Mucosa of gallbladder (tissue), 1 donor: ENCODE results near the gene HBD. TPM values are rescaled to one million over a fixed set of nuclear protein-coding genes. Genes with fewer than 3 reads are reported as not detected.
"Not testable (repeated sequence)": the region's sequence is repeated elsewhere in the genome, so short reads cannot be mapped to it uniquely, and the experiment has no call there.

Experiments used
- DNase-seq: peaks from one replicate; pipeline ENCODE4 v3.0.0-alpha.2; 2020; ENCODE audit warnings: low spot score
- total RNA-seq: library from RNA; stranded (reverse); gene quantifications from one replicate; pipeline ENCODE4 v1.2.1, GENCODE V29; 2021
- donor health status: DM: no; HTN: no; CAD: no.

Gene HBD
- total RNA-seq, 1 donor from 2014 or later: 0.72 TPM

DNA sequence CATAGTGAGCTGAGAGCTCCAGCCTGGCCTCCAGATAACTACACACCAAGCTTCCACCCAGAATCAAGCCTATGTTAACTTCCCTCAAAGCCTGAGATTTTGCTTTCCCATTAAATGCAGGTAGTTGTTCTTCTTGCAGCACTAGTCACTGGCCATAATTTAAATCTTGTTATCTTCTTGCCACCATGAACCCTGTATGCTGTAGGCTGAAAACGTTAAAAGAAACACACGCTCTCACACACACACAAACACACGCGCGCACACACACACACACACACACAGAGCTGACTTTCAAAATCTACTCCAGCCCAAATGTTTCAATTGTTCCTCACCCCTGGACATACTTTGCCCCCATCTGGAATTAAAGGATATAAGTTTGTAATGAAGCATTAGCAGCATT is 19.2 kb upstream of the HBD start:
- DNase-seq: not testable (repeated sequence)

DNA sequence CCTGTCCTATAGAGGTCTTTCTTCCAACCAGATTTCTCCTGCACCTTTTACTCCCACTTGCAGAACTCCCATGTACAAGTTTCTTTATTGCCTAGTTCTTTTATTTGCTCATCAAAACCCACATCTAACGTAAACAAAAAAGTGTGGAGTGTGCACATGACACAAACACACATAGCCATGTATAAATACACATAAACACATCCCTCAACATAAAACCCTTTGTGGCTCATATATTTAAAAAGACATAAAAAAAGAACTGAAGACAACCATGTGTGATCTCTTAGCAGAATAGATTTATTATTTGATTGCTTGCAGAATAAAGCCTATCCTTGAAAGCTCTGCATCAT is 18.6 kb upstream of the HBD start:
- DNase-seq: no peak

GRCh38 chr11:5252192-5252918 is 18.1 kb upstream of the HBD start:
- DNase-seq: no peak

DNA sequence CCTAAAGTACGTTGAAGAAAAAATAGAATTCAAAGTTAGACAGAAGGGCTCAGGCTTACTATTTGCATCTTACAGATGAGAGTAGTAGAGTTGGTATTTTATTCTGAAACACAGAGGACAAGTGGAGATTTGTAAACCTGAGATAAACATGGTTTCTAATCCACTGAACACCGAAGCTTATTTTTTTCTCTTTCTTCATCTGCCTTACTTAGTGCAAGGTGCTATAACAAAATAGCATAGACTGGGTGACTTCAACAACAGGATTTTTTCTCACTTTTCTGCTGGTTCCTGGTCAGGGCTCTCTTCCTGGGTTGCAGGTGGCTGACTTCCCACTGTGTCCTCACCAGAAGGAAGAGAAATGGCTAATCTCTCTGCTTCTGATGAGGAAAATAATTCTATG is 17.5 kb upstream of the HBD start:
- no peak for DNase-seq

DNA sequence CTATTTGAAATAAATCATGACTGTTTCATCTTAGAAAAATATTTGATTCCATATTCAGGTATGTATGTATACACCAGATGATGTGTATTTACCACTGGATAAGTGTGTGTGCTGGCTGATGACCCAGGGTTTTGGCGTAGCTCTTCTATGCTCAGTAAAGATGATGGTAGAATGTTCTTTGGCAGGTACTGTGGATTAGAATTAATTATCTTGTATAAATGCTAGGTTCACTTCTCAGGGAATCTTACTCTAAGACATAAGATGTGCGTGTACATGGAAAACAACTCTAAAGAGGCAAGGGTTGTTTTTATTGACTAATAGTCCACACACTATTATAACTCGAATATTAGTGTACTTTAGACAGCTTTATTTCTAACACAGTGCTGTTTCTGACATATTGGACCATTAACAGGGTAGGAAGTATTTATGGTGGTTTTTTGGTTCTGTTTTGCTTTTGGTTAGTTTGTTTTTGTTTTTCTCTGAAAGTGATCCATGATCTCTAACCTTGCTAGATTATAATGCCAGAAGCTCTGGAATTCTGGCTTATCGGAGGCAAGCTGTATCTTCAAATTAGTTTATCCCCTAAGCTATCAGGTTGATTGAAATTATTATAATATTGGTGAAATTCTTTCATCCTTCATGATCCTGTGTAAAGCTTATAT is 16.4 kb upstream of the HBD start:
- DNase-seq: no peak

DNA sequence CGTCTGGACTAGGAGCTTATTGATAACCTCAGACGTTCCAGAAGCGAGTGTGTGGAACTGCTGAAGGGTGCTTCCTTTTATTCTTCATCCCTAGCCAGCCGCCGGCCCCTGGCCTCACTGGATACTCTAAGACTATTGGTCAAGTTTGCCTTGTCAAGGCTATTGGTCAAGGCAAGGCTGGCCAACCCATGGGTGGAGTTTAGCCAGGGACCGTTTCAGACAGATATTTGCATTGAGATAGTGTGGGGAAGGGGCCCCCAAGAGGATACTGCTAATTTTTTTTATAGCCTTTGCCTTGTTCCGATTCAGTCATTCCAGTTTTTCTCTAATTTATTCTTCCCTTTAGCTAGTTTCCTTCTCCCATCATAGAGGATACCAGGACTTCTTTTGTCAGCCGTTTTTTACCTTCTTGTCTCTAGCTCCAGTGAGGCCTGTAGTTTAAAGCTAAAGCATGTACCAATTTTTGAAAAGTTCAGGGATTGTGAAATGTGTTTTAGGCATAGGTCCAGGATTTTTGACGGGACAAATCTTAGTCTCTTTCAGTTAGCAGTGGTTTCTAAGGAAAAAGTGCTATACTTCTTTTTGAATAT is 15.6 kb upstream of the HBD start, which contains the start of gene HBG1:
TSS of gene HBG1 (minus strand) at position 51 of the 590 bp plus-strand sequence. CDS start 53 bp downstream, outside the sequence.
- not testable (repeated sequence) for DNase-seq

- DNase-seq: not testable (repeated sequence)
Observed at GRCh38 chr11:5248498-5248897, 14.2 kb upstream of the HBD start.

- DNase-seq: no peak
Observed at GRCh38 chr11:5247472-5248192, 13.3 kb upstream of the HBD start.

DNA sequence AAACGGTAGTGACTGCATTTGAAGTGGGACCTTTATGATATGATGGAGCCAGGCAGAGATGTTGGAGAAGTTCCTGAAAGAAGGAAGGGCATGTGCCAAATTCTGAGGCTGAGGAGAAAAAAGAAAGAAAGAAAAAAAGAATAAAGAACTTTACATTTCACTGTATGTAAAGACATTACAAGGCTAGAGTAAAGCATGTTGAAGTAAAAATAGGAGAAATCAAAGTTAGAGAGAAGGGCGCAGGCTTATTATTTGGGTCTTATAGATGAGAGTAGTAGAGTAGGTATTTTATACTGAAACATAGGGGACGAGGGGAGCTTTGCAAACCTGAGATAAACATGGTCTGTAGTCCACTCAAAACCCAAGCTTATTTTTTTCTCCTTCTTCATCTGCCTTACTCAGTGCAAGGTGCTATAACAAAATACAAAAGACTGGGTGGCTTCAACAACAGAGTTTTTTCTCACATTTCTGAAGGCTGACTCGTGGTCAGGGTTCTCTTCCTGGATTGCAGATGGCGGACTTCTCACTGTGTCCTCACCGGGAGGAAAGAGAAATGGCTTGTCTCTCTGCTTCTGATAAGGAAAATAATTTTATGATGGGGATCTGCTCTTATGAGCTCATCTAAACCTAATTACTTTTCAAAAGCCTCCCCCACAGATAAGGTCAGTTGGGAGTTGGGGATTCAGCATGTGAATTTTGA is 12.6 kb upstream of the HBD start:
- no peak for DNase-seq

DNA sequence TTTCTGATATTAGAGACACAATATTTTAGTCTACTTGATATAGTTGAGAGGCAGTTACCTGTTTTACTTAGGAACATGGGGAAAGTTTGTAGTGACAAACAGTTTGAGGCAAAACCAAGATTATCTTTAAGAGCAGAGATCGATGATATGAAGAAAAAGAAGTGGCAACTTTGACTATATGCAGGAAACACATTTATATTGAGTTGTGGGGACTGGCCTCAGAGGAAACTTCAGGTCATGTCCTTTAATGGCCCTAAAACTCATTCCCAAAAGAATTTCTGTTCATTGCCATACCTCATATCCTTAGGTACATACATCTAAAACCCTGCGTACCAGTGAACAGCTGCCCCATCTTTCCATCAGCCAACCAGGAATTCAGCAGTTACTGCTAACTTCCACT is 10.9 kb upstream of the HBD start:
- no peak for DNase-seq

GRCh38 chr11:5243816-5244180 is 9.5 kb upstream of the HBD start:
- DNase-seq: no peak

DNA sequence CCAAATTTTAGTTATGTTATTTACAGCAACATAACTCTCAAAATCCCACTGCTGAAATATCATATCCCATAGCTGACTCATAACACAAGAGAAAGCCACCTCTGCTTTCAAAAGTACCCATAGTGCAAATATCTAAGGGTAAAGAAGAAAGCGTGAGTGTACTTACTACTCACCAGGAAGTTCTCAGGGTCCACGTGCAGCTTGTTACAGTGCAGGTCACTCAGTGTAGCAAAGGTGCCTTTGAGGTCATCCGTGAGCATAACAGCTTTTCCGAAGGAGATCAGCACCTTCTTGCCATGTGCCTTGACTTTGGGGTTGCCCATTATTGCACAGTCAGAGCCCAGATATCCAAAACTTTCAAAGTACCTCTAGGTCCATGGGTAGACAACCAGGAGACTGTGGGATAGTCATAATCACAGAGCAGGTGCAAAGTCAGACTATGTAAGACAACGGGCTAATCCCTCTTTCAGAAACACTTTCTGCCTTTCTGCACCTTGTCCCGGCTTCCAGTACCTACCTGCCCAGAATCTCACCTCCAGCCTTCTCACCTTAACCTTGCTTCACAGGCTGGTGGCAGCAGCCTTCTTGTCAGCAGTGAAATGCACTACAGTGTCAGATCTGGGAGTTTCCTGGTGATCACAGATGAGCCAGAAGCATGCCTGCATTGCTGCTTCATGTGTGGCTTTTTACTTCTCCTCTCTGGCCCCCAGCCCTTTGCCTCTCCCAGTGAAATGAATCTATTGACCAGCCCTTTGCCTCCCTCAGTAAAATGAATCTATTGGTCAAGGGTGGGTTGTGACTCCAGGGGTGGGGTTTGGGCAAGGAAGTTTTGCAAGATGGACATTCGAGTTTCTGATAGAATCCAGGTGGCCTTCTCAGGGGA is 8.9 kb upstream of the HBD start:
- DNase-seq: no peak

DNA sequence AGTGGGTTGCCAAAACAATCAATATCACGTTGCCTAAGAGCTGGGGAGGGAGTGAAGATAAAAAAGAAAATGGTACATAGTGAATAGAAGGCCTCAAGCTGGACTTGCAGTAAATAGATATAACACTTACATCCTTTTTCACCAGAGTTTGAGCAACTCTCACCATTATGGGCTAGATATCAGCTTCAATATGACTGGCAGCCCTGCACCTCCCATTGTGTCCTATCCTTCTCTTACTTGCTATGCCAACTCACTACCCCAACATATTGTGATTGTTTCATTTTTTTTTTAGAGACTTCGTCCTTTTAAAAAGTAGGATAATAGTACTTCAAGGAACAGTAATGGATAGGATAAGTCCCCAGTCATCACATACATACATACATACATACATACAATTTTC is 7.9 kb upstream of the HBD start:
- no peak for DNase-seq

- no peak for DNase-seq
Observed at GRCh38 chr11:5241458-5241857, 7.2 kb upstream of the HBD start.

- DNase-seq: no peak
Observed at GRCh38 chr11:5240458-5240857, 6.2 kb upstream of the HBD start.

DNA sequence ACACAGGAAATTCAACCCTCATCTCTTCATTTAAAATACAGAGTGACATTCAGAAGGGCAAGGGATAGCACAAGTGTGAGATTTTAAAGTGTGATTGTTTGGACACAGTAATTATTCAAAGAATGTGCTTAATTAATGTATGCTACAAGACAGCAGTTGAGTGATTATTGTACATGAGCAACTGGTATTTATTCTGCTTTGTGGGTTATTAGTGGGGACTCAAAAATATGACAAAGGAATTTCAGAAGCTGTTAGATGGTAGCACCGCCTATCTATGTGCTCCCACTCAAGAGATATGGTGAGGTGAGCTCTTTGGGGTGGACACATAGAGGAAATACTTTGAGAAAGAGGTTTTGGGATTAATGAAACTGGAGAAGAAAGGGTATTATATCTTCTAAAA is 5.8 kb upstream of the HBD start:
- no peak for DNase-seq

DNA sequence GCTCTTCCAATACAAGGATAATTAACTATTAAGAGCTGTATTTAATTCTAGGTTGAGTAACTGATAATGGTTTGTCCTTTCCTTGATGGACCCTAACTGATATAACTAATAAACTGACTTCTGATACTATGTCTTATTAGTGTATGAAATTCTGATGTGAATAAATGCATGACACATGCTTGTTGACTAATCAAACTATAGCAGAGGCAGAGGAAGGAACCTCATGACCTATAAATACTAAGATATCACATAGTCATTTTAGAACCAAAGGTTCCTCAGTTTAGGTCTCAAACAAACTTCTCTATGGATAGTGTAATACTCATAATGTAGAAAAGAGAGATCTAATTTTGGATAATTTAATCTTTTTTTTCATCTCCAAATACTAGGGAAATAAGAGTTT is 4.8 kb upstream of the HBD start:
- no peak for DNase-seq

- DNase-seq: no peak
Observed at GRCh38 chr11:5238486-5238885, 4.2 kb upstream of the HBD start.

DNA sequence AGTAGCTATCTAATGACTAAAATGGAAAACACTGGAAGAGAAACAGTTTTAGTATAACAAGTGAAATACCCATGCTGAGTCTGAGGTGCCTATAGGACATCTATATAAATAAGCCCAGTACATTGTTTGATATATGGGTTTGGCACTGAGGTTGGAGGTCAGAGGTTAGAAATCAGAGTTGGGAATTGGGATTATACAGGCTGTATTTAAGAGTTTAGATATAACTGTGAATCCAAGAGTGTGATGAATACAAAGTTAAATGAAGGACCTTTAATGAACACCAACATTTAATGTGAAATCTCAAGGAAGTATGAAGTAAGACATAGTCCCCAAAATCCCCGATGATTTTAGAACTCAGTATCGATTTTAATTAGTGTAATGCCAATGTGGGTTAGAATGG is 3.1 kb upstream of the HBD start:
- DNase-seq: no peak

- no peak for DNase-seq
Observed at GRCh38 chr11:5235364-5236095, 1.2 kb upstream of the HBD start.
